PFSK-1 (cell line): Measurements from ENCODE around the gene GAS7.

Source experiments
- FOXP2 ChIP-seq: optimal IDR thresholded peaks from 2 replicates; pipeline ENCODE3; 2011; ENCODE audit warnings: borderline replicate concordance, control low read depth, inconsistent platforms; ENCODE audit not compliant: insufficient read depth; ENCODE audit errors: extremely low read length, extremely low read depth
- POLR2AphosphoS5 ChIP-seq: IDR thresholded peaks from 2 replicates; pipeline ENCODE4 v1.6.1; 2012; ENCODE audit warnings: low read depth, mild to moderate bottlenecking, control low read depth, low read length, moderate library complexity
- TAF1 ChIP-seq: IDR thresholded peaks from 2 replicates; pipeline ENCODE4 v1.6.1; 2012; ENCODE audit warnings: low read length, control low read depth, borderline replicate concordance; ENCODE audit not compliant: insufficient read depth
- TF ChIP-seq, protein P1 (sequence below), 2 experiments: IDR thresholded peaks; 2 replicates each; pipeline versions ENCODE4 v1.6.1 to v1.8.0; 2011 to 2012; ENCODE audit warnings: low read depth in 2 of 2, low read length in 2 of 2, control low read depth in 1 of 2, inconsistent platforms in 1 of 2, mild to moderate bottlenecking in 1 of 2, moderate library complexity in 1 of 2; ENCODE audit not compliant: insufficient read depth in 1 of 2

DNA sequence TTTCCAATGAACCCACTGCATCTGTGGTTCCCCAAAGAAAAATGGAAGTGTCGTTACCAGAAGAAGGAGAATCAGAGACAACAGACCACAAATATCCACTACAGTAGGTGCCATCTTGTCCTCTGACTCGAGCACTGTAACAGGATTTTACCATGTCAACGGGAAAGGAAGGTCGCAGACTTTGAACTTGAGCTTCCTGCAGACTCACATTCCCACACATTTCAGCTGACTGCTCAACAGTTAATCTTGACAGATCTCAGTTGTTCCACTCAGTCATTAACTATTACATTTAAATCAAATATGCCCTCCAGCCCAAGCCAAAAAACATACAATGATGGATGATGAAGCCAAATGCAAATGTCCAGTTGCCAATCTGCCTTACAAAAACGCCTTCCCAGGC is 37.0 kb downstream of the GAS7 start:
- TF ChIP-seq POLR2AphosphoS5 (no peak), FOXP2 (no peak), TAF1 (no peak)
- TF ChIP-seq, protein P1, sequence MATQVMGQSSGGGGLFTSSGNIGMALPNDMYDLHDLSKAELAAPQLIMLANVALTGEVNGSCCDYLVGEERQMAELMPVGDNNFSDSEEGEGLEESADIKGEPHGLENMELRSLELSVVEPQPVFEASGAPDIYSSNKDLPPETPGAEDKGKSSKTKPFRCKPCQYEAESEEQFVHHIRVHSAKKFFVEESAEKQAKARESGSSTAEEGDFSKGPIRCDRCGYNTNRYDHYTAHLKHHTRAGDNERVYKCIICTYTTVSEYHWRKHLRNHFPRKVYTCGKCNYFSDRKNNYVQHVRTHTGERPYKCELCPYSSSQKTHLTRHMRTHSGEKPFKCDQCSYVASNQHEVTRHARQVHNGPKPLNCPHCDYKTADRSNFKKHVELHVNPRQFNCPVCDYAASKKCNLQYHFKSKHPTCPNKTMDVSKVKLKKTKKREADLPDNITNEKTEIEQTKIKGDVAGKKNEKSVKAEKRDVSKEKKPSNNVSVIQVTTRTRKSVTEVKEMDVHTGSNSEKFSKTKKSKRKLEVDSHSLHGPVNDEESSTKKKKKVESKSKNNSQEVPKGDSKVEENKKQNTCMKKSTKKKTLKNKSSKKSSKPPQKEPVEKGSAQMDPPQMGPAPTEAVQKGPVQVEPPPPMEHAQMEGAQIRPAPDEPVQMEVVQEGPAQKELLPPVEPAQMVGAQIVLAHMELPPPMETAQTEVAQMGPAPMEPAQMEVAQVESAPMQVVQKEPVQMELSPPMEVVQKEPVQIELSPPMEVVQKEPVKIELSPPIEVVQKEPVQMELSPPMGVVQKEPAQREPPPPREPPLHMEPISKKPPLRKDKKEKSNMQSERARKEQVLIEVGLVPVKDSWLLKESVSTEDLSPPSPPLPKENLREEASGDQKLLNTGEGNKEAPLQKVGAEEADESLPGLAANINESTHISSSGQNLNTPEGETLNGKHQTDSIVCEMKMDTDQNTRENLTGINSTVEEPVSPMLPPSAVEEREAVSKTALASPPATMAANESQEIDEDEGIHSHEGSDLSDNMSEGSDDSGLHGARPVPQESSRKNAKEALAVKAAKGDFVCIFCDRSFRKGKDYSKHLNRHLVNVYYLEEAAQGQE (IDR thresholded peaks at IDR 0.05; ENCODE audit: insufficient read depth in 1 of 2, low read depth in 2 of 2, low read length in 2 of 2): no peak
